SU-DHL-6 (cell line): ENCODE measurements around the gene AGAP1.

Experiments used
- H2AFZ ChIP-seq: fragments of 200-600 bp; sonication (generic); 2 replicates; pipeline ENCODE4 v1.6.1; 2014; ENCODE audit warnings: low read depth, mild to moderate bottlenecking, moderate library complexity, mixed read lengths, antibody characterized with exemption, low read length; ENCODE audit not compliant: severe bottlenecking
- H3F3A ChIP-seq: fragments of 200-600 bp; shearing (Covaris generic); 2 replicates; pipeline ENCODE4 v1.6.0; 2016; ENCODE audit warnings: antibody characterized with exemption, mild to moderate bottlenecking; ENCODE audit not compliant: insufficient read depth
- H3K27ac ChIP-seq: fragments of 200-600 bp; sonication (generic); 2 replicates; pipeline ENCODE4 v1.5.1; 2016; ENCODE audit warnings: low read depth, mild to moderate bottlenecking, low read length, moderate library complexity, mixed read lengths
- H3K27me3 ChIP-seq: fragments of 200-600 bp; sonication (generic), shearing (Covaris generic); 2 replicates; pipeline ENCODE4 v1.6.0; 2014; ENCODE audit warnings: mild to moderate bottlenecking, low read length
- H3K36me3 ChIP-seq: fragments of 200-600 bp; sonication (generic); 2 replicates; pipeline ENCODE4 v1.6.1; 2014; ENCODE audit warnings: mild to moderate bottlenecking, low read length, mixed read lengths
- H3K4me2 ChIP-seq: fragments of 300-600, 200-600 bp; shearing (Covaris generic), sonication (generic); 2 replicates; pipeline ENCODE4 v1.6.0; 2014; ENCODE audit warnings: low read length, low read depth, mild to moderate bottlenecking; ENCODE audit not compliant: poor library complexity, severe bottlenecking
- H3K4me3 ChIP-seq: fragments of 200-600 bp; sonication (generic); 2 replicates; pipeline ENCODE4 v1.5.1; 2014; ENCODE audit warnings: antibody characterized with exemption, low read length, mild to moderate bottlenecking, mixed read lengths; ENCODE audit not compliant: insufficient read depth, poor library complexity, severe bottlenecking
- H3K79me2 ChIP-seq: fragments of 200-600 bp; sonication (generic); 2 replicates; pipeline ENCODE4 v1.6.1; 2014; ENCODE audit warnings: mild to moderate bottlenecking, low read length, moderate library complexity; ENCODE audit not compliant: insufficient read depth
- H3K9ac ChIP-seq: fragments of 200-600 bp; sonication (generic); 2 replicates; pipeline ENCODE4 v1.7.0; 2014; ENCODE audit warnings: mild to moderate bottlenecking, low read length
- H3K9me2 ChIP-seq: fragments of 200-600 bp; sonication (generic); replicated peaks from 2 replicates; pipeline ENCODE4 v1.6.1; 2014; ENCODE audit warnings: low read length; ENCODE audit not compliant: insufficient read depth
- H3K9me3 ChIP-seq: fragments of 200-600 bp; sonication (generic); 2 replicates; pipeline ENCODE4 v1.6.1; 2014; ENCODE audit warnings: low read length, mixed read lengths; ENCODE audit not compliant: insufficient read depth
- H4K20me1 ChIP-seq: fragments of 200-600 bp; sonication (generic); 2 replicates; pipeline ENCODE4 v1.6.1; 2014; ENCODE audit warnings: low read depth, mild to moderate bottlenecking, antibody characterized with exemption, low read length, moderate library complexity, mixed read lengths
- CTCF ChIP-seq: fragments of 200-600 bp; sonication (generic); IDR thresholded peaks from one replicate; pipeline ENCODE4 v1.5.1; 2017; ENCODE audit warnings: antibody characterized with exemption, mild to moderate bottlenecking, low read length, moderate library complexity; ENCODE audit not compliant: insufficient read depth, poor library complexity, severe bottlenecking
- EZH2phosphoT487 ChIP-seq: fragments of 200-600 bp; sonication (generic), shearing (Covaris generic); conservative IDR thresholded peaks from 2 replicates; pipeline ENCODE4 v1.6.1; 2018; ENCODE audit warnings: mild to moderate bottlenecking, antibody characterized with exemption, low read length, moderate library complexity, mixed read lengths

The AGAP1 gene

GRCh38 chr2:235516257-235516656 is 22.4 kb downstream of the AGAP1 start:
- Histone ChIP-seq H3K27me3 (no peaks in the 10 kb centered on the region), H3K27ac (no peak overlapping the region), H4K20me1 (no peaks in the 10 kb centered on the region), H3K36me3 (no peaks in the 10 kb centered on the region), H3K9me2 (no peaks in the 10 kb centered on the region), H3K79me2 (no peaks in the 10 kb centered on the region), H3K9ac (no peak overlapping the region), H3K4me2 (no peak overlapping the region), H2AFZ (no peak overlapping the region), H3K4me3 (no peak overlapping the region), H3K9me3 (no peaks in the 10 kb centered on the region), H3F3A (no peaks in the 10 kb centered on the region)
- TF ChIP-seq EZH2phosphoT487 (no peak), CTCF (no peak)

GRCh38 chr2:235518322-235519090 is 24.7 kb downstream of the AGAP1 start:
- Histone ChIP-seq H3K9me2 (no peaks in the 10 kb centered on the region), H3K9me3 (no peaks in the 10 kb centered on the region), H4K20me1 (no peaks in the 10 kb centered on the region), H3K79me2 (no peaks in the 10 kb centered on the region), H3K27ac (no peak overlapping the region), H3K4me2 (no peak overlapping the region), H3K9ac (no peak overlapping the region), H3K4me3 (no peak overlapping the region), H2AFZ (no peak overlapping the region), H3K27me3 (no peaks in the 10 kb centered on the region), H3F3A (no peaks in the 10 kb centered on the region), H3K36me3 (no peaks in the 10 kb centered on the region)
- no peak for TF ChIP-seq CTCF

- H4K20me1 ChIP-seq: no peaks in the 10 kb centered on the region
- TF ChIP-seq CTCF (no peak), EZH2phosphoT487 (no peak)
- no peaks in the 10 kb centered on the region for H3K36me3 ChIP-seq
- no peaks in the 10 kb centered on the region for H3K9me3 ChIP-seq
- no peak overlapping the region for H3K9ac ChIP-seq
- H3K9me2 ChIP-seq: no peaks in the 10 kb centered on the region
- H3K4me2 ChIP-seq: no peak overlapping the region
- H3F3A ChIP-seq: no peaks in the 10 kb centered on the region
- no peaks in the 10 kb centered on the region for H3K79me2 ChIP-seq
- H3K27ac ChIP-seq: no peak overlapping the region
- no peak overlapping the region for H2AFZ ChIP-seq
- no peaks in the 10 kb centered on the region for H3K27me3 ChIP-seq
- no peak overlapping the region for H3K4me3 ChIP-seq
Observed at GRCh38 chr2:235520787-235521186, 26.9 kb downstream of the AGAP1 start.
